GM12878 (cell line): ENCODE measurements around the gene ALPK1. TPM values are rescaled to one million over a fixed set of nuclear protein-coding genes. Genes with fewer than 3 reads are reported as not detected.

Experiments used
- HSF1 ChIP-seq: fragments of 150-350 bp; IDR thresholded peaks from 2 replicates; pipeline ENCODE4 v1.6.1; 2014; ENCODE audit warnings: mild to moderate bottlenecking, low read depth, low read length
- JUNB ChIP-seq: IDR thresholded peaks from 2 replicates; pipeline ENCODE4 v1.6.1; 2016; ENCODE audit warnings: antibody characterized with exemption, mild to moderate bottlenecking
- MEF2A ChIP-seq: IDR thresholded peaks from 2 replicates; pipeline ENCODE4 v1.6.1; 2011; ENCODE audit warnings: low read depth, mild to moderate bottlenecking, low read length, moderate library complexity; ENCODE audit not compliant: insufficient read depth
- PRDM15 ChIP-seq: fragments of 450-650 bp; formaldehyde crosslinking; IDR thresholded peaks from 2 replicates; pipeline ENCODE4 v1.4.0; 2020; ENCODE audit warnings: mild to moderate bottlenecking, moderate library complexity
- WRNIP1 ChIP-seq: IDR thresholded peaks from 2 replicates; pipeline ENCODE4 v1.6.1; 2011; ENCODE audit warnings: low read depth, low read length, improper control_type of control experiment, borderline replicate concordance
- ZNF384 ChIP-seq: IDR thresholded peaks from 2 replicates; pipeline ENCODE4 v1.6.1; 2012; ENCODE audit warnings: low read depth, mild to moderate bottlenecking, low read length, improper control_type of control experiment, borderline replicate concordance
- polyA plus RNA-seq, 11 experiments: library from polyadenylated mRNA; depleted of rRNA in 4 of 11; unstranded in 6 of 11; stranded (reverse) in 5 of 11; fragments of >200 nt; fragmentation: Nextera tagmentation in 4 of 11; fragmentation: Illumina TruSeq in 1 of 11; extraction: Ambion mirVana in 4 of 11; extraction: Trizol in 1 of 11; gene quantifications; 1 replicate in 1 of 11; 2 replicates in 10 of 11; pipeline versions ENCODE4 v1.2.1 to v1.2.3, GENCODE V29; 2011 to 2016; ENCODE audit warnings: inconsistent platforms in 2 of 11, missing spikeins in 2 of 11, low read depth in 1 of 11
- total RNA-seq, 4 experiments: library from RNA; depleted of rRNA in 3 of 4; stranded (reverse); fragments of >200 nt in 3 of 4; fragmentation: Illumina TruSeq in 1 of 4; extraction: Trizol in 1 of 4; gene quantifications; 2 replicates each; pipeline versions ENCODE4 v1.2.1 to v1.2.3, GENCODE V29; 2013 to 2021

ALPK1 gene
- total and polyA plus RNA-seq, 10 of the 15 experiments (the other 5 are each of a cell fraction or from before 2014, with no cell fraction given) = 8.5 to 32.3 (median 22.6) TPM

GRCh38 chr4:112379306-112379705, 82.1 kb downstream of the ALPK1 start (continued):
- TF ChIP-seq HSF1 (no peak), ZNF384 (no peak), JUNB (no peak), WRNIP1 (no peak), MEF2A (no peak), PRDM15 (no peak)
